ENCODE measurements around the gene COPRS. TPM values are rescaled to one million over a fixed set of nuclear protein-coding genes. Genes with fewer than 3 reads are reported as not detected.

COPRS gene
- total and polyA plus RNA-seq, 2 experiments from 2014 or later = 51.5 to 62.6 TPM

GRCh38 chr17:31856750-31857149, 2.3 kb downstream of the COPRS start:
- Mint-ChIP-seq H3K4me3 (no peak overlapping the region), H3K36me3 (ENCODE audit: low read depth) (peaks cover 9% of the 10 kb centered on the region; the same call in 2 of the 3 replicates), H3K27me3 (ENCODE audit: insufficient read depth, low read depth, poor library complexity) (peaks cover 6% of the 10 kb centered on the region), H3K9me3 (no peaks in the 10 kb centered on the region), H3K27ac (no peak overlapping the region), H3K4me1 (peaks cover 15% of the 10 kb centered on the region)
- DNase-seq (ENCODE audit: low spot score) (no peak), ATAC-seq (no peak)
- no peak overlapping the region for H2AFZ ChIP-seq
- no peaks in the 10 kb centered on the region; the same call in 1 of the 2 replicates for H3K36me3 ChIP-seq (ENCODE audit: insufficient read depth)
- no peak overlapping the region for H3K4me3 ChIP-seq
- no peaks in the 10 kb centered on the region; the same call in 1 of the 2 replicates for H3F3A ChIP-seq (replicated peaks; ENCODE audit: low read depth)
- peaks cover 12% of the 10 kb centered on the region for H4K20me1 ChIP-seq (replicated peaks; ENCODE audit: insufficient read depth)
- H3K27me3 ChIP-seq (ENCODE audit: insufficient read depth) = peaks cover 6% of the 10 kb centered on the region
- H3K4me1 ChIP-seq (ENCODE audit: insufficient read depth) = peaks cover 9% of the 10 kb centered on the region
- peaks cover 10% of the 10 kb centered on the region; the same call in 1 of the 2 replicates for H3K79me2 ChIP-seq (replicated peaks; ENCODE audit: insufficient read depth)
- H3K27ac ChIP-seq (ENCODE audit: low read depth) = no peak overlapping the region
- H3K9me2 ChIP-seq (ENCODE audit: insufficient read depth) = no peaks in the 10 kb centered on the region
- TF ChIP-seq EZH2 (IDR thresholded peaks at IDR 0.05; ENCODE audit: low read depth, unreplicated experiment) = no peak
- H3K4me2 ChIP-seq = no peak overlapping the region

GRCh38 chr17:31854672-31855071, 4.4 kb downstream of the COPRS start:
- Histone ChIP-seq H3K4me2 (no peak overlapping the region), H4K20me1 (replicated peaks; ENCODE audit: insufficient read depth) (peaks cover 12% of the 10 kb centered on the region), H3K36me3 (ENCODE audit: insufficient read depth) (no peaks in the 10 kb centered on the region; the same call in 1 of the 2 replicates), H3K9me2 (ENCODE audit: insufficient read depth) (no peaks in the 10 kb centered on the region), H2AFZ (no peak overlapping the region), H3K4me1 (ENCODE audit: insufficient read depth) (peaks cover 9% of the 10 kb centered on the region), H3K27me3 (ENCODE audit: insufficient read depth) (peaks cover 6% of the 10 kb centered on the region), H3K27ac (ENCODE audit: low read depth) (no peak overlapping the region), H3F3A (replicated peaks; ENCODE audit: low read depth) (no peaks in the 10 kb centered on the region; the same call in 1 of the 2 replicates), H3K4me3 (no peak overlapping the region), H3K79me2 (replicated peaks; ENCODE audit: insufficient read depth) (peaks cover 10% of the 10 kb centered on the region; the same call in 1 of the 2 replicates)
- peaks cover 12% of the 10 kb centered on the region for H3K4me1 Mint-ChIP-seq
- H3K4me3 Mint-ChIP-seq = no peak overlapping the region
- peaks cover 11% of the 10 kb centered on the region for H3K36me3 Mint-ChIP-seq (ENCODE audit: low read depth)
- peaks cover 5% of the 10 kb centered on the region for H3K27me3 Mint-ChIP-seq (ENCODE audit: insufficient read depth, low read depth, poor library complexity)
- no peak overlapping the region for H3K27ac Mint-ChIP-seq
- ATAC-seq = no peak
- no peaks in the 10 kb centered on the region for H3K9me3 Mint-ChIP-seq
- TF ChIP-seq ZNF114 (CRISPR knock-in tag; IDR thresholded peaks at IDR 0.05) (no peak), STAT1 (IDR thresholded peaks at IDR 0.05; ENCODE audit: unreplicated experiment) (no peak), EZH2phosphoT487 (IDR thresholded peaks at IDR 0.05; ENCODE audit: unreplicated experiment) (no peak), POLR2AphosphoS5 (IDR thresholded peaks at IDR 0.05; ENCODE audit: low read depth) (no peak), NANOG (IDR thresholded peaks at IDR 0.05; ENCODE audit: borderline replicate concordance) (no peak), ETS1 (IDR thresholded peaks at IDR 0.05) (no peak), JUNB (IDR thresholded peaks at IDR 0.05; ENCODE audit: unreplicated experiment) (no peak), REST (IDR thresholded peaks at IDR 0.05; ENCODE audit: unreplicated experiment) (no peak)
- DNase-seq (ENCODE audit: low spot score) = no peak

Data from GM23338 (cell line).